IPS DF 19.7 (cell line): ENCODE measurements around the gene LDB3.

ENCODE experiments used
- DNase-seq: peaks from one replicate; pipeline ENCODE4 v3.0.0-alpha.2; 2013; ENCODE audit warnings: low read depth, low spot score

The LDB3 gene

DNA sequence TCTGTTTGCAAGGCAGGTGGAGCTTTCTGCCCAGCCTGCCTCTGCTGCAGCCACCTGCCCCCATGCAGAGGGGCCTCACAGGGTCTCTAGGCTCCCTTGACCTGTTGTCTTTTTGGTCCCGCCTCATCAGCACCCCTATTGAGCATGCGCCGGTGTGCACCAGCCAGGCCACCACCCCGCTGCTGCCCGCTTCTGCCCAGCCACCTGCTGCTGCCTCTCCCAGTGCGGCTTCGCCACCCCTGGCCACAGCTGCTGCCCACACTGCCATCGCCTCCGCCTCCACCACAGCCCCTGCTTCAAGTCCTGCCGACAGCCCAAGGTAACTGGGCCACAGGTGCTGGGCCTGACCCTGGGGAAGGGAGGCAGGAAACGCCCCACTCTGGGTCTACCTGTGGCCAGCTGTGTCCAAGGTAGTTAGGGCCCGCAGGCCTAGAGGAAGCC lies 38.1 kb downstream of the LDB3 start:
- DNase-seq, result no peak

DNA sequence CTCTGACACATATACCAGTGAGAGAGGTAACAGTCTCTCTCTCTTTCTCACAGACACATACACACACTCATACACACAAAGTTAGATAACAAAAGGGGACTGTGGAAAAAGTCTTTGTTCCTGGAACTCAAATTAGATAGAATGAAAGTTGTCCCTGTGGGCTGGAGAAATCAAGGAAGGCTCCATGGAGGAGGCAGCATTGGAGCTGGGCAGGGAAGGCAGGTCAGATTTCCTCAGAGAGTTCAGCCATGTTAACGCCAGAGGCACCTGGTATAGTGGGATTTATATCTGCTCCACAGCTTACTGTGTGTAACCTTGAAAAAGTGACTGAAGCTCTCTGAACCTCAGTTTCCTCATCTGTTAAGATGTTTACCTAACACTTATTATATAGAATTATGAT lies 38.7 kb downstream of the LDB3 start:
- DNase-seq, result no peak

DNA sequence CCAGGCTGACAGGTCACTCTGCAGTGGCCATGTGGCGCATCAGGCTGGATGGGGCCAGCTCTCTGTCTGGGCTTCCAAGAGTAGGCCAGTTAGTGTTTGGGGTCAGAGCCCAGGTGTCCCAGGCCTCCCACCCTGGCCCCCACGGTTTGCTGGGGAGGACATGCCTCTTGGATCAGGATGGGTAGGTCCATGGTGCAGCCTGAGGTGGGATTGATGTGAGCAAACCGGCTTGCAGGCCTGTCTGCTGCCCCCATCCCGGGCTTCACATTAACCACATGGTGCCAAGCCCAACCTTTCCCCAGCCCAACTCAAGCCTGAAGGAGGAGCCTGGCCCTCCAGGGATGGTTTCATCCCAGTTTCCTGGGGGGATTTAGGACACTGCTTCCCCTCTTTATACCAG lies 39.2 kb downstream of the LDB3 start:
- no peak for DNase-seq

DNA sequence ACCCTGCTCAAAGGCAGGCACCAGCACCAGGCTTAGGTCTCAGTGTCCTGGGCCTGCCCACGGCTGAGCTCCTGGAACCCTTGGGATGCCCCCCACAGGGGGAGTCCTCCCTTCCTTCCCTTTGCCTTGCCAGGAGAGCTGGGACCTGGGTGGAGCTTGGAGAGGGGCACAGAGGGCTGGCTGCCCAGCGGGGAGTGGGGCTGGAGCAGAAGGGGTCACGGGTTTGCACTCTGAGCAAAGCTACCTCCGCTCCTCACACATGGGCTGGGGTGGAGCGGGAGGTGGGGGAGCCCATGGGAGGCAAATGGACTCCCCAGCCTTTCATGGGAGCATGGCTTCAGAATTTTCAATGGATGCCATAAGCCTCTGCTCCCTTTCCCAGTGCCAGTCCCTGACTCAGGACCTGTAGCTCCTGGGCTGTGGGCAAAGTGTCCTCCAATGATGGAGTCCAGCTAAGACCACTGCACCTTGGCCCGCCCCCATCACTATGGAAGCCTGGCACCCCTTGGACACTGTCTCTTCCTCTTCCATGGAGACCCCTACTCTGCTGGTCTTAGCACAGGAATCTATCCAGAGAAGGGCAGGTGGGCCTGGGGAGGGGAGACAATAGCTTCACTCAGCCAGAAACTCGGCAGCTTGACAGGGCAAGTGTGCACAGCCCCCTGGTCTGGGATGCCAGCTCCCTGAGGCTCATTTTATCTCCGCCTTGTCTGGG lies 39.9 kb downstream of the LDB3 start:
- DNase-seq, result no peak

GRCh38 chr10:86708783-86709380 lies 40.6 kb downstream of the LDB3 start:
- no peak for DNase-seq

DNA sequence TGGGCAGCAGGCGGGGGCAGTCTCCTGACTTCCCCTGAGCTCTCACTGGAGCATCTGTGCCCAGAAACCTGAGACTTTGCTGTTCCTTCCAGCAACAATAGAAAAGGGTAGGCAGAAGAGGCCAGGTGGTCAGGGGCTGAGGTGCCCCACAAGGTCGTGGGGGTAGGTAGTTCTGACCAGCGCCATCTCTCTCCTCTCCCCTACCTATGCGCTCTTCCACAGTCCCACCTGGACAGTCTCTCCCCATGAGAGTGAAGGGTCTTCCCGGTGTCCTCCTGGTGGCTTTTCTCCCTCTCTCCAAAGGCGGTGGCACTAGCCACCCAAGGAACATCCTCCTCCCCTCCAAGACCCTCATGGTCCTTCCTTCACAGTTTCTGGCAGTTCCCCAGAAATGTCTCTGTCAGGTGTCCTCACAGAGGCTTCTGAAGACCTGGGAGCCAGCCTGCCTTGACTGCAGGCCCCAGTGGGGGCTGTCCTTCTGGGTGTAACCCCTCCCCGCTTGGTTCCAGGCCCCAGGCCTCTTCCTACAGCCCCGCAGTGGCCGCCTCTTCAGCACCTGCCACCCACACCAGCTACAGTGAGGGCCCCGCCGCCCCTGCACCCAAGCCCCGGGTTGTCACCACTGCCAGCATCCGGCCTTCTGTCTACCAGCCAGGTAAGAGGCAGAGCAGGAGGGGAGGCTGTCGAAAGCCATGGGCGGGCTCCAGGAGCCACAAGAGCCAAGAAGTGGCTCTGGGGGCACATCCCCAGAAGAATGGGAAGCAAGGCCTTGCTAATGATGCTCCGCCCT lies 41.3 kb downstream of the LDB3 start:
- DNase-seq, result no peak

- no peak for DNase-seq
These were observed 42.7 kb downstream of the LDB3 start for GRCh38 chr10:86710987-86711512.

DNA sequence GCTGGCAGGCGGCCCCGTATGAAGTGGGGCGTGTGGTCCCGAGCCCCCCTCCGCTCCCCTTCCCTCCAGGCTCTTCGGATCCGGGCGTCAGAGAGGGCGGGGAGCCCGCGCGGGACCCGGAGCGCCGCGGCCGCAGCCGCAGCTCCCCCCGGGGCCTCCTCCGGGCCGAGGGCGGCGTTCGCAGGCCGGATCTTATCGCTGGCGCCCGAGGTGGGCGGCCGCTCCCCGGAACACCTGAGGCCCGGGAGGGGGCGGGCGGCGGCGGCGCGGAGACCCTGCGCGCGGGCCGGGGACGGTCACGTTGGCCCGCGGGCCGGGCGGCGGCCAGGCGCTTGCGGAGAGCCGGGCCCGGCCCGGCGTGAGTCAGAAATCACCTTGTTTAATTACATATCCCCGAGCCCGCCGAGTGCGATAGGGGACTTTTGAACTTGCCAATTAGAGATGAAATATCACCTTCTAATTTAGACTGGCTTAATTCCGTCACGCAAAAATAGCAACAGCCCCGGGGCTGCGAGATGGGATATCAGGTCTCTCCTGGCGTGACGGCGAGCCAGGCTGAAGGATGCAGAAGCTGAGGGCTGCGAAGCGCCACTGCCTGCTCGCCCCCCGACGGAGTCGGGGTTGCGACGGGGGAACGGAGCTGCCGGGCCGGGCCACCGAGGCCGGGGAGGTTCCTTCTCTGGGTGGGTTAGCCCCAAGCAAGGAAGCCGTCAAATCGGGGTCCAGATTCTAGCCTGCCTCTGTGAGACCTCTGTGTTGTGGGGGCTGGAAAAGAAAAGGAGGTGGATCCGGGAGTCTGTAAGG lies 43.4 kb downstream of the LDB3 start:
- DNase-seq, result no peak

DNA sequence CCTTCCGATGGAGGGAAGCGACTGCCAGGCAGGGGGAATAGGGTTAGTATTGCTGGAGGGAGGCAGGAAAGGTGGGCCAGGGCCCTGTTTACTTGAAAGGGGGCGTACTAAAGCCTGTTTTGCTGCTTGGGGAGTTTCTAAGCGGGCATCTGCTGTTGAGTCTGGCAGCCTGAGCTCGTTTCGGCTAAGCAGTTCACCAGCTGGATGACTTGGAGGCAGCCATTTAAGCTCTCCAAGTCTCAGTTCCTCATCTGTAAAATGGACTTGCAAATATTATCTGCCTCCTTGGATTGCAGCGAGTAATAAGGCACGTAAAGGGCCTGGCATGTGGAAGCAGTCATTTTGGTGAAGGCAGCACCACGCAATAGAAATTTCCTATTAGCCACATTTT lies 44.0 kb downstream of the LDB3 start:
- DNase-seq, result no peak

DNA sequence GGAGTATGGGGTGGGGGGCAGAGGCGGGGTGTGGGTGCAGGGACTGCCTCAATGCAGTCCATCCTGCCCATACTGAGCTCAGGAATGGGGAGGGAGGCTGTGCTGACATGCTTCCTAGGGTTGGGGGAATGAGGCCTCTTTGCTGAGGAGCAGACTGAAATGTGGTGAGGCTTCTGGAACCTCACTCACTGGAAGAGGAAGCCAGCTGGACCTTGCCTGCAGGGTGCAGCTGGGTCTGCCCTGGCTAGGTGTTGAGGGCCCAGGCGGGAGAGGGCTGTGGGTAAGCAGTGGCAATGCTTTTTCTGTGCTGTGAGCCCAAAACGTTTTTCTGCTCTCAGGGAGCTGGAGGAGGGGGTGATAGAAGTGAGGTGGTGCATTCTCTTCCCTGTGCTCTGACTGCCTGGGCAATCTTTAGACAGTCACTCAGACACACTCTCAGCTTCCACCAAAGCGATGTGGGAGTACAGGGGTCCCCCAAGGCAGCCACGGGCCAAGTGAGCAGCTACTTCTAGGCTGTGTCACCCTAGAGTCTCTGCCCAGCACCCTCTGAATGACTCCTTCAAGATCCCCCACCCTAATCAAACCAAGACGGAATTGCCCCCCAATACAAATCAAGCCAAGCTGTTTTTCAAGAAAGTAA lies 47.0 kb downstream of the LDB3 start:
- no peak for DNase-seq

- no peak for DNase-seq
These were observed 47.5 kb downstream of the LDB3 start for GRCh38 chr10:86715836-86716235.

GRCh38 chr10:86716466-86716865 lies 48.2 kb downstream of the LDB3 start:
- DNase-seq, result no peak

GRCh38 chr10:86718556-86718955 lies 50.2 kb downstream of the LDB3 start:
- DNase-seq, result no peak

DNA sequence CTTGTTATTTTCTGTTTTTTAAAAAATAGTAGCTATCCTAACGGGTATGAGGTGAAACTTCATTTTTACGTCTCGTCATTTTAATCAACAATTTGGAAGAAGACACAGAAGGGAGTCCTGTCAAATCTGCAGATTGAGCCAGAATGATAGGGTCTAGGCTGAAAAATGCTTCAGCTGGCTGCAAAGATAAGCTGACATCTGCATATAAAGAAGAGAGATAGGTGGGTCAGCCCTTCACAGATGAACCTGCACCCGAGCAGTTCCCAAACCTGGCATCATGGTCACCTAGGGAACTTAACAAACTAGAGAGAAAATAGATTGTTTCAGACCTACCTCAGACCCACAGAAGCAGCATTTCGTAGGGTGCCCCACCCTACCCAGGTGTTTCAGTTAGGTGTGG lies 52.9 kb downstream of the LDB3 start:
- no peak for DNase-seq

DNA sequence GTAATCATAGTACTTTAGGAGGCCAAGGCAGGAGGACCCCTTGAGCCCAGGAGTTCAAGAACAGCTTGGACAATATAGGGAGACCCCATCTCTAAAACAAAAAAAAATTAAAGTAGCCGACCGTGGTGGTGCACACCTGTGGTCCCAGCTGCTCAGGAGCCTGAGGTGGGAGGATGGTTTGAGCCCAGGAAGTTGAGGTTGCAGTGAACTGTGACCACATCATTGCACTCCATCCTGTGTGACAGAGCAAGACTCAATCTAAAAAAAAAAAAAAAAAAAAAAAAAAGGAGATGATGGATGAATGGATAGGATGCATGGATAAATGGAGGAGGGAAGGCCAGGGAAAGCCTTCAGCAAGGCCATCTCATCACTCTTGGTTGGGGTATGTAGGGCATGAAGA lies 54.7 kb downstream of the LDB3 start:
- no peak for DNase-seq

GRCh38 chr10:86724445-86724844 lies 56.1 kb downstream of the LDB3 start:
- no peak for DNase-seq

DNA sequence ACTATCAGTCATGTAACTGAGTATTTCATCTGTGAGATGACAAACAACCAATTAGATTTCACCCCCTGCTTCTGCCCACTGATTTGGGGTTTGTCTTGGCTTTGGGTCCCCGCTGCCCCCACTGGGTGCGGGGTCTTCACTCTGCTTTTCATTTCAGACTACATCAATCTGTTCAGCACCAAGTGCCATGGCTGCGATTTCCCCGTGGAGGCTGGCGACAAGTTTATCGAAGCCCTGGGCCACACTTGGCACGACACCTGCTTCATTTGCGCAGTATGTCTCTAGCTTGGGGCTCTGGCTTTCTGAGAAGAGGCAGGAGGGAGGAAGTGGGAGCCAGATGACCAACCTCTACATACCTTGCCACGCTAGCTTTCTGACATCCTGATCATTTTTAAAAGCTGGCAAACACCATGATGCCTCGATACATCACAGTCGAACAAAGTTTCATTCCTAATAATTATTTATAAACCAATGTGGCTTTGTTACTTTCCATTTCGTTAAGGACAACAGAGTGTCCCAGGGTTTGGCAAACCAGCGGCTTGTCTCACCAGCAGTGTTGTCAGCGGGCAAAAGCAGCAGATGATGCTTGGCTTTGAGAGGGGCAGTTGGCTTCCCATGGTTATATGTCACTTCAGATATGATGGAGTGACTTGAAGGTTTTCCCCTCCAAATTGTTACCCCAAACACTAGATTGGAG lies 57.8 kb downstream of the LDB3 start:
- DNase-seq, result no peak

DNA sequence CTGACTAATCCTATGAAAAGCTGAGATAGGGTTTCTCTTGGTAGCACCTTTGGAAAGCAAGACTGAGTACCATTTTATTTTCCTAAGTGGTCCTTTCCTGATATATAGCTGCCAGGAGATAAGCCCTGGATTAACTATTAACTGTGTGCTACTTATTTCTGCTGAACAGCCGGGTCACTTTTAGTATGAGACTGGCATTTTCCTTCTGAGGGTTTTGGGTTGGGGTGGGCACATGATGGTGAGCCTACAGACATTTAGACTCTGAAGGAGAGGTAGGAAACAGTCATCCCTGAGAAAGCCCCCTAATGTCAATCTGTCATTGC lies 58.3 kb downstream of the LDB3 start:
- no peak for DNase-seq

DNA sequence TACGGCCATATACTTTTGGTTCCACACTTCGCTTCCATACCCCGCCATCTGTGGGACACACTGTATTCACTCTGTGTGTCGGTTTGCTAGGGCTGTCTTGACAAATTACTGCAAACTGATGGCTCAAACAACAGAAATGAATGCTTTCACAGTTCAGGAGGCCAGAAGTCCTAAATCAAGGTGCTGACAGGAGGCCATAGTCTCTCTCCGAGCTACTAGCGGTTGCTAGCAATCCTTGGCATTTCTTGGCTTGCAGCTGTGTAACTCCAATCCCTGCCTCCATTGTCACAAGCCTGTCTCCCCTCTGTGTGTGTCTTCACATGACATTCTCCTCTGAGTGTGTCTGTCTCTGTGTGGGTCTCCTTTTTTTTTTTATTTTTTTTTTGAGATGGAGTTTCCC lies 59.2 kb downstream of the LDB3 start:
- DNase-seq, result no peak

DNA sequence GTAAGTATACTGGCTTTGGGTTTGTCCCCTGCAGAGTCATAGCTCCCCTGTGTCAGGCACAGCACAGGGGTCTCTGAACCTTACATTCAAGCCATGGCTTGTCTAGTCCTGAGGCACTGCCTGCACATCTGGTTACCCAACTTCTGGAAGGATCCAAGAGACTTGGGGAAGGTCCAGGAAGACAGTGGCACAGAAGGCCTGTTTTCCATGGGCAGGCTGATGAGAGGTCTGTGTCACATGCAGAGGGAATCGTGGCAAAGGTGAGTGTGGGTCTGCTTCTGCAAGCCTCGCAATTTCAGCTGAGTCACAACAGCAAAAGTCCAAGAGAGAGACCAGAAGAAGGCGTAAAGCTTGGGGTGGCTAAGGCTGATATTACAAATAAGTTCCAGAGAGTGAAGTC lies 59.7 kb downstream of the LDB3 start:
- DNase-seq, result no peak

DNA sequence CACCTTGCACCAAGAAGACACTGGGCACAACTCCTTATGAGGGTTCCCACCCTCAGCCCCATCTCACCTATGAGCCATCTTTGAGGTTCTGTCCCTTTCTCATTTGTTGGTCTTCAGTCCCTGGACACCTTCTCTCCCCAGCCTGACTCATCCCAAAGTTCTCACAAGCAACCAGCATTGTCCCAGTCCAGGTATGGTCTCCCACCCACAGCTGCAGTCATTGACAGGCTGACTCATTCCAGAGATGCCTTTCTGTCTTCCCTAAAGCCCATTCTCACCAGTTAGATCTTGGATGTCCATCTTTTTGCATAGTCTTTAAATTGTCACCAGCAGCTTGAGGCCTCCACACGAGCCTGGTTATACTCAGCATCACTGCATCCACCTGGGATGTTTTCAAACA lies 61.4 kb downstream of the LDB3 start:
- DNase-seq, result no peak
